MM.1S (cell line): ENCODE data around the gene MUC20.
A peak's percentile ranks its signal among the peaks of the same experiment; 100 is the strongest.

ENCODE experiments used
- DNase-seq: peaks from one replicate; pipeline ENCODE4 v3.0.0-alpha.2; 2015
- H2AFZ ChIP-seq: fragments of 300-600 bp; sonication (generic); 2 replicates; pipeline ENCODE4 v1.6.0; 2016; ENCODE audit warnings: antibody characterized with exemption, low read length
- H3F3A ChIP-seq: fragments of 300-600 bp; sonication (generic); 2 replicates; pipeline ENCODE4 v1.6.1; 2016; ENCODE audit warnings: mild to moderate bottlenecking, antibody characterized with exemption, low read length, moderate library complexity, mixed read lengths; ENCODE audit not compliant: insufficient read depth
- H3K27ac ChIP-seq: fragments of 300-600 bp; sonication (generic); 2 replicates; pipeline ENCODE4 v1.5.1; 2016; ENCODE audit warnings: mild to moderate bottlenecking, low read length
- H3K27me3 ChIP-seq: fragments of 300-600 bp; sonication (generic); replicated peaks from 2 replicates; pipeline ENCODE4 v1.6.0; 2016; ENCODE audit warnings: low read length; ENCODE audit not compliant: insufficient read depth
- H3K36me3 ChIP-seq: fragments of 300-600 bp; sonication (generic); replicated peaks from 2 replicates; pipeline ENCODE4 v1.6.1; 2016; ENCODE audit warnings: mild to moderate bottlenecking, low read length, mixed read lengths; ENCODE audit not compliant: insufficient read depth
- H3K4me1 ChIP-seq: fragments of 300-600 bp; sonication (generic); 2 replicates; pipeline ENCODE4 v1.6.1; 2016; ENCODE audit warnings: low read length, mixed read lengths
- H3K4me2 ChIP-seq: fragments of 300-600 bp; sonication (generic); 2 replicates; pipeline ENCODE4 v1.6.0; 2016; ENCODE audit warnings: low read depth, low read length
- H3K4me3 ChIP-seq: fragments of 300-600 bp; sonication (generic); 2 replicates; pipeline ENCODE4 v1.5.1; 2016; ENCODE audit warnings: low read length, mixed read lengths
- H3K79me2 ChIP-seq: fragments of 300-600 bp; sonication (generic); 2 replicates; pipeline ENCODE4 v1.6.1; 2016; ENCODE audit warnings: mixed run types, low read length, mixed read lengths
- H3K9ac ChIP-seq: fragments of 300-600 bp; sonication (generic); 2 replicates; pipeline ENCODE4 v1.6.1; 2016; ENCODE audit warnings: low read length, mixed read lengths
- H3K9me2 ChIP-seq: fragments of 300-600 bp; sonication (generic); replicated peaks from 2 replicates; pipeline ENCODE4 v1.6.1; 2016; ENCODE audit warnings: mild to moderate bottlenecking, low read length, mixed read lengths; ENCODE audit not compliant: insufficient read depth
- H3K9me3 ChIP-seq: fragments of 300-600 bp; sonication (generic); replicated peaks from 2 replicates; pipeline ENCODE4 v1.6.1; 2016; ENCODE audit warnings: mild to moderate bottlenecking, low read length, mixed read lengths; ENCODE audit not compliant: insufficient read depth
- H4K20me1 ChIP-seq: fragments of 300-600 bp; sonication (generic); 2 replicates; pipeline ENCODE4 v1.6.1; 2016; ENCODE audit warnings: mild to moderate bottlenecking, low read length, moderate library complexity, mixed read lengths; ENCODE audit not compliant: insufficient read depth
- CTCF ChIP-seq: fragments of 300-600 bp; sonication (generic); IDR thresholded peaks from 2 replicates; pipeline ENCODE4 v1.5.1; 2016; ENCODE audit warnings: antibody characterized with exemption, low read length, mixed read lengths
- EZH2 ChIP-seq: fragments of 300-600 bp; sonication (generic); optimal IDR thresholded peaks from 2 replicates; pipeline ENCODE3; 2017; ENCODE audit warnings: low read depth, mild to moderate bottlenecking, antibody characterized with exemption, low read length, mixed read lengths
- EZH2phosphoT487 ChIP-seq: fragments of 300-600 bp; sonication (generic); IDR thresholded peaks from 2 replicates; pipeline ENCODE4 v1.6.1; 2018; ENCODE audit warnings: antibody characterized with exemption, low read length

Gene MUC20

GRCh38 chr3:195697582-195698324, 23.0 kb upstream of the MUC20 start:
- TF ChIP-seq EZH2 (no peak), EZH2phosphoT487 (no peak), CTCF (no peak)
- H3K4me3 ChIP-seq = no peak overlapping the region
- no peaks in the 10 kb centered on the region for H3K36me3 ChIP-seq
- H3K27ac ChIP-seq = no peak overlapping the region
- no peaks in the 10 kb centered on the region for H3K4me1 ChIP-seq
- H3K27me3 ChIP-seq = no peaks in the 10 kb centered on the region
- H3K4me2 ChIP-seq = no peak overlapping the region
- no peaks in the 10 kb centered on the region for H3F3A ChIP-seq
- no peaks in the 10 kb centered on the region for H3K79me2 ChIP-seq
- no peak overlapping the region for H3K9ac ChIP-seq
- H3K9me3 ChIP-seq = no peaks in the 10 kb centered on the region
- H4K20me1 ChIP-seq = no peaks in the 10 kb centered on the region
- H2AFZ ChIP-seq = no peak overlapping the region
- DNase-seq = peak; percentile 5
- H3K9me2 ChIP-seq = no peaks in the 10 kb centered on the region

GRCh38 chr3:195698325-195698646, 22.5 kb upstream of the MUC20 start:
- DNase-seq = peak; percentile 4
- Histone ChIP-seq H3K4me3 (no peak overlapping the region), H3K9ac (no peak overlapping the region), H4K20me1 (no peaks in the 10 kb centered on the region), H3K79me2 (no peaks in the 10 kb centered on the region), H3K9me2 (no peaks in the 10 kb centered on the region), H2AFZ (no peak overlapping the region), H3K36me3 (no peaks in the 10 kb centered on the region), H3K9me3 (no peaks in the 10 kb centered on the region), H3K27ac (no peak overlapping the region), H3K4me2 (no peak overlapping the region), H3K4me1 (no peaks in the 10 kb centered on the region), H3F3A (no peaks in the 10 kb centered on the region), H3K27me3 (no peaks in the 10 kb centered on the region)
- no peak for TF ChIP-seq CTCF
- TF ChIP-seq EZH2phosphoT487 = no peak
- TF ChIP-seq EZH2 = no peak

GRCh38 chr3:195698647-195699387, 22.0 kb upstream of the MUC20 start:
- Histone ChIP-seq H3K79me2 (no peaks in the 10 kb centered on the region), H3K36me3 (no peaks in the 10 kb centered on the region), H3K9me2 (no peaks in the 10 kb centered on the region), H3K4me3 (no peak overlapping the region), H3K4me1 (no peaks in the 10 kb centered on the region), H2AFZ (no peak overlapping the region), H3F3A (no peaks in the 10 kb centered on the region), H3K9me3 (no peaks in the 10 kb centered on the region), H4K20me1 (no peaks in the 10 kb centered on the region), H3K27me3 (no peaks in the 10 kb centered on the region), H3K9ac (no peak overlapping the region), H3K27ac (no peak overlapping the region), H3K4me2 (no peak overlapping the region)
- TF ChIP-seq CTCF = no peak
- peak; percentile 4 for DNase-seq
